ENCODE results near the gene KIF4B.

GRCh38 chr5:155066886-155067595 lies 53.5 kb downstream of the KIF4B start:
- no peak for TF ChIP-seq CTCF (IDR thresholded peaks at IDR 0.05; ENCODE audit: low read depth, low read length, poor library complexity, severe bottlenecking)
- no peak for TF ChIP-seq EZH2phosphoT487 (IDR thresholded peaks at IDR 0.05; ENCODE audit: borderline replicate concordance, low read length)
